Measurements from ENCODE around the gene PPP2R5B.

Gene PPP2R5B

GRCh38 chr11:64934682-64935358 is 10.3 kb downstream of the PPP2R5B start:
- DNase-seq = peak; percentile 7
- H3K27me3 ChIP-seq (ENCODE audit: insufficient read depth, low read depth, severe bottlenecking) = no peaks in the 10 kb centered on the region
- peaks cover 13% of the 10 kb centered on the region for H3K36me3 ChIP-seq
- no peak overlapping the region for H3K27ac ChIP-seq
- H3K9me3 ChIP-seq (ENCODE audit: severe bottlenecking) = no peaks in the 10 kb centered on the region
- no peak overlapping the region for H3K4me3 ChIP-seq (ENCODE audit: low read depth, low read length)
- no peak for TF ChIP-seq CTCF (IDR thresholded peaks at IDR 0.05; ENCODE audit: low read depth, low read length)

DNA sequence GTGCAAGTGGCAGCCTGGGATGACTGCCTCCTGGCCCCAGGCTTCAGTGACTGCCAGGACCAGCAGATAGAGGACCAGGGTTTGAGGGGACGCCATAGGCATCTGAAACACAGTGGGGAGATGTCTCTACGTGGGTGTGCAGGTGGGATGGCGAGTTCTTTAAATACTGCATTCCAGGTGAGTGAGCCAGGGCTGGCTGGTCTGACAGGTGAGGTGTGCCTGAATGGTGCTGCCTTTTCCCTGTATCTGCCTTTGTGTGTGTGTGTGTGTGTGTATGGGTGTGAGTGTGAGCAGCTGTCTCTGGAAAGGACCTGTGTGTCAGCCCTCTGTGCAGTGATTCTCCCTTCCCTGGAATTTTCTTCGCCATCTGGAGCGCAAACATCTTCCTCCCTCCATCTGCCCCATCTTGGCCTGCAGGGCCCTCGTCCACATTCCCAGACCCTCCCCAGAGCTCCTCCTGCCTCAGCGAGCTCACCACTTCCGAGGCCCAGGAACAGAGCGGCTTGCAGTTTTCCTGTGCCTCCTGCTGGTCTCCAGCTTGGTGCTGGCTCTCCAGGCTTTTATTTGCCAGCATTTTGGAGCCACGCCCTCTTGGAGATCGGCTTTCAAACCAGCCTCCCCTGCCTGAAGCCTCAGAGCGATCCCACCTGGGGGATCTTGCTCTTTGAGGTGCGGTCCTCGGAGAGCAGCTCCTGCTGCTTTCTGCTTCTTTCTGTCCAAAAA is 11.0 kb downstream of the PPP2R5B start, which contains the start of gene GPHA2:
GPHA2 (minus strand) TSS at position 535 of the 723 bp plus-strand sequence; CDS start at position 102, 433 bp downstream.
- TF ChIP-seq CTCF (IDR thresholded peaks at IDR 0.05; ENCODE audit: low read depth, low read length) = no peak
- Histone ChIP-seq H3K36me3 (peaks cover 10% of the 10 kb centered on the region), H3K9me3 (ENCODE audit: severe bottlenecking) (no peaks in the 10 kb centered on the region), H3K4me3 (ENCODE audit: low read depth, low read length) (no peak within 1 kb of the TSS), H3K27ac (no peak within 1 kb of the TSS), H3K27me3 (ENCODE audit: insufficient read depth, low read depth, severe bottlenecking) (no peaks in the 10 kb centered on the region)
- DNase-seq = peak; percentile 45

DNA sequence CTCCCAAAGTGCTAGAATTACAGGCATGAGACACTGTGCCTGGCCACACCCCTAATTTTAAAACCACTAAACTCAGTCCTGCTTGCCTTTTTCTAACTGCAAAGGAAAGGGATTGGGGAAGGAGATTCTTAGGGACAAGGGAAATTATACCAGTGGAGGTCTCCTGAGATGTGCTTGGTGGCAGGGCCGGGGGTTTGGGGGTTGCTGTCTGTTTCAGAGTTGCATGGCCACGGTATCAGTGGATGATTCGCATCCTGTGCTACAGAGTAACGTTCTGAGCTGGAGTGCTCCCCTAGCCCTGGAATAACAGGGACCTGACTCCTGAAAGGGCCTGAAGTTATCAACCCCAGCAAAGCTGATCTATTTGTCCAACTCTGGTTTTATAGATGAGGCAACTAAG is 12.1 kb downstream of the PPP2R5B start:
- peaks cover 7% of the 10 kb centered on the region for H3K36me3 ChIP-seq
- H3K27ac ChIP-seq = no peak overlapping the region
- DNase-seq = no peak
- no peaks in the 10 kb centered on the region for H3K27me3 ChIP-seq (ENCODE audit: insufficient read depth, low read depth, severe bottlenecking)
- H3K9me3 ChIP-seq (ENCODE audit: severe bottlenecking) = no peaks in the 10 kb centered on the region
- no peak for TF ChIP-seq CTCF (IDR thresholded peaks at IDR 0.05; ENCODE audit: low read depth, low read length)
- no peak overlapping the region for H3K4me3 ChIP-seq (ENCODE audit: low read depth, low read length)

GRCh38 chr11:64947208-64947814 is 22.8 kb downstream of the PPP2R5B start:
- Histone ChIP-seq H3K4me3 (ENCODE audit: low read depth, low read length) (no peak overlapping the region), H3K27me3 (ENCODE audit: insufficient read depth, low read depth, severe bottlenecking) (no peaks in the 10 kb centered on the region), H3K36me3 (no peaks in the 10 kb centered on the region), H3K9me3 (ENCODE audit: severe bottlenecking) (no peaks in the 10 kb centered on the region), H3K27ac (no peak overlapping the region)
- no peak for DNase-seq
- peak; percentile 11; the same call in 1 of the 2 replicates for TF ChIP-seq CTCF (IDR thresholded peaks at IDR 0.05; ENCODE audit: low read depth, low read length)

DNA sequence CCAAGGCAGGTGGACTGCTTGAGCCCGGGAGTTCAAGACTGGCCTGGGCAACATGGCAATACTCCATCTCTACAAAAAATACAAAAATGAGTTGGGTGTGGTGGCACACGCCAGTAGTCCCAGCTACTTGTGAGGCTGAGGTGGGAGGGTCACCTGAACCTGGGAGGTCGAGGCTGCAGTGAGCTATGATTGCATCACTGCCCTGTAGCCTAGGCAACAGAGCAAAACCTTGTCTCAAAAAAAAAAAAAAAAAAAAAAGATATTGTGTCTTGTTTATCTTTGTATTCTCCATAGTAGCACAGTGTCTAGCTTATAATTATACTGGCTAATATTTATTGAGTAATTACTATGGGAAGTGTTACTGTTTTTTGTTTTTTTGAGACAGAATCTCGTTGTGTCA is 27.0 kb downstream of the PPP2R5B start:
- Histone ChIP-seq H3K9me3 (ENCODE audit: severe bottlenecking) (no peaks in the 10 kb centered on the region), H3K4me3 (ENCODE audit: low read depth, low read length) (no peak overlapping the region), H3K27me3 (ENCODE audit: insufficient read depth, low read depth, severe bottlenecking) (no peaks in the 10 kb centered on the region), H3K36me3 (no peaks in the 10 kb centered on the region), H3K27ac (no peak overlapping the region)
- no peak for DNase-seq
- TF ChIP-seq CTCF (IDR thresholded peaks at IDR 0.05; ENCODE audit: low read depth, low read length) = no peak

Measured in WERI-Rb-1 (cell line).